Activated CD4-positive, alpha-beta memory T cell treated with anti-CD3 and anti-CD28 coated beads, Interleukin-2, amount 10 ng/mL, durations not matched to agents 7 days and 5 days (primary cell): ENCODE results near the gene UBASH3B. TPM values are rescaled to one million over a fixed set of nuclear protein-coding genes. Genes with fewer than 3 reads are reported as not detected.

Source experiments
- CTCF ChIA-PET: fragments of 350-600 bp; sonication (Branson Sonifier 250); formaldehyde crosslinking; loops from one replicate; lab custom pipeline; 2021; ENCODE audit warnings: antibody characterized with exemption, inconsistent platforms; lab: Charles Lee
- POLR2A ChIA-PET: fragments of 350-600 bp; sonication (Branson Sonifier 250); formaldehyde crosslinking; loops from one replicate; lab custom pipeline; 2021; ENCODE audit warnings: antibody characterized with exemption; lab: Charles Lee
- DNase-seq: peaks from one replicate; pipeline ENCODE4 v3.0.0-alpha.2; 2020
- H3K27ac Mint-ChIP-seq: one replicate; pipeline ENCODE4 v1.8.0; 2021; ENCODE audit warnings: mild to moderate bottlenecking, mixed read lengths
- H3K27me3 Mint-ChIP-seq: one replicate; pipeline ENCODE4 v1.8.0; 2021; ENCODE audit warnings: mixed read lengths
- H3K36me3 Mint-ChIP-seq: one replicate; pipeline ENCODE4 v1.8.0; 2021; ENCODE audit warnings: low read depth, mixed read lengths
- H3K4me1 Mint-ChIP-seq: one replicate; pipeline ENCODE4 v1.8.0; 2021; ENCODE audit warnings: mixed read lengths
- H3K4me3 Mint-ChIP-seq: one replicate; pipeline ENCODE4 v1.8.0; 2021; ENCODE audit warnings: mild to moderate bottlenecking, mixed read lengths
- H3K9me3 Mint-ChIP-seq: one replicate; pipeline ENCODE4 v1.8.0; 2021; ENCODE audit warnings: mixed read lengths
- total RNA-seq, 2 experiments: library from RNA; stranded (reverse); gene quantifications; one replicate each; pipeline ENCODE4 v1.2.3, GENCODE V29; 2021

Gene UBASH3B
- total RNA-seq, 2 experiments from 2014 or later, result 18.4 to 20.9 TPM

DNA sequence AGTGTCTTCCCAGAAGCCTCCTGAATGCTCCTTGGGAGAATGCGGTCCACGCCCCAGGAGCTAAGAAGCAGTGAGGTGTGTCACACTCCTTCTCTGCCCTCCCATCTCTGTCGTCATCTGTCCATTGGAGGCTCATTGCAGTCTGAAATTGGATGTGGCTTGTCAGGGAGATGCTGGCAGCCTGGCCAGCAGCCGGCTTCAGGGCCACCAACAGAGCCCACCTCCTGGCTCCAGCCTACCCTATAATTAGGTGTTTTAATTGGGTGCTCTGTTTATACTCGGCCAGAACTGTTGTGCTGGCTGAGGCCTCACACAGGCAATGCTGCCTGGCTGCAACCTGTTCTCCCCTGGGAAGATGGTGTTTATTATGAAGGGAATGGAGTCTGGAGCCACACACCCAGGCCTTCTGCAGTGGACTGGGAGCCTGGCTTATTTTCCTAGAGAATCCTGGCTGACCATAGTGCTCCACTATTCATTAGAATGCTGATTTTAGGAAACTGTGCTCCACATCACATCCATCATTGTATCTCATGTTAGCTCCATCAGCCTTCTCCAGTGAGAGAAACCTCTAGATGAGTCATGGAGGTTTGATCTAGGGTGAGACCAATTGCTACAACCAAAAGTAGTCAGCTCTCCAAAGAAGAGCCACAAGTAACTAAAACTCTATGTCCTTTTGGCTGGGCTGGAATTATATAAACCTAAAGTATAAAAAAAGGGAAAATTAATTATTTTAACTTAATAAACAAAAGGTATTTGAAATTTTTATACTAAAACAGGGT is 96.0 kb downstream of the UBASH3B start:
- Mint-ChIP-seq H3K27me3 (peaks cover 3% of the 10 kb centered on the region), H3K4me3 (no peak overlapping the region), H3K9me3 (no peaks in the 10 kb centered on the region), H3K27ac (no peak overlapping the region), H3K36me3 (peaks cover 3% of the 10 kb centered on the region), H3K4me1 (peaks cover 41% of the 10 kb centered on the region)
- ChIA-PET POLR2A (interaction anchor here (1.0 to 3.5 kb wide), 4 partner anchors 28 to 96 kb away, joined by 3 to 21 read pairs (median 4); partner anchors contain the start of gene UBASH3B), CTCF (interaction anchor here (0.8 to 10.2 kb wide), 7 partner anchors 12 to 123 kb away, joined by 3 to 179 read pairs (median 6); partner anchors contain the start of gene UBASH3B)
- DNase-seq, result no peak

DNA sequence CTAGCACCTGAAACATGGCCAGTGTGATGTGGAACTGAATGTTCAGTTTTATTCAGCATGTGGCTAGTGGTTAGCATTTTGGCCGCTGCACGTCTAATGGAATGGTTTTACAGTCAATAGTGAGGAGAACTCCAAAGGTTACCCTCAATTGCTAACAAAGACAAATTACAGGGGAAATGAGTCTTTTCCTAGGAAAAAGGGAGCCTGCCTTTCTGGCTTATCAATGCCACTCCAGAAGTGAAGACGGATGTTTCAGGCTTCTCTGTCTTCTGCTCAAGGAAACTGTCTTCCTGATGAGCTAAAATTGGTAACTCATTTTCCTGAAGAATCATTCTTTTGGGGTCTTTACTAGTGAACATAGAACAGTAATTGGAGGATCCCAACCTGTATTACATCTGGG is 98.5 kb downstream of the UBASH3B start:
- no peak for DNase-seq
- H3K4me1 Mint-ChIP-seq, result peaks cover 48% of the 10 kb centered on the region
- ChIA-PET CTCF (interaction anchor here (1.0 to 10.2 kb wide), 17 partner anchors 8 to 173 kb away, joined by 3 to 179 read pairs (median 21); partner anchors contain the start of gene UBASH3B), POLR2A (interaction anchor here (1.5 to 3.2 kb wide), 6 partner anchors 10 to 126 kb away, joined by 3 to 26 read pairs (median 8); partner anchors contain the start of gene UBASH3B)
- H3K9me3 Mint-ChIP-seq, result no peaks in the 10 kb centered on the region
- H3K36me3 Mint-ChIP-seq, result no peaks in the 10 kb centered on the region
- H3K4me3 Mint-ChIP-seq, result no peak overlapping the region
- H3K27ac Mint-ChIP-seq, result no peak overlapping the region
- peaks cover 3% of the 10 kb centered on the region for H3K27me3 Mint-ChIP-seq

DNA sequence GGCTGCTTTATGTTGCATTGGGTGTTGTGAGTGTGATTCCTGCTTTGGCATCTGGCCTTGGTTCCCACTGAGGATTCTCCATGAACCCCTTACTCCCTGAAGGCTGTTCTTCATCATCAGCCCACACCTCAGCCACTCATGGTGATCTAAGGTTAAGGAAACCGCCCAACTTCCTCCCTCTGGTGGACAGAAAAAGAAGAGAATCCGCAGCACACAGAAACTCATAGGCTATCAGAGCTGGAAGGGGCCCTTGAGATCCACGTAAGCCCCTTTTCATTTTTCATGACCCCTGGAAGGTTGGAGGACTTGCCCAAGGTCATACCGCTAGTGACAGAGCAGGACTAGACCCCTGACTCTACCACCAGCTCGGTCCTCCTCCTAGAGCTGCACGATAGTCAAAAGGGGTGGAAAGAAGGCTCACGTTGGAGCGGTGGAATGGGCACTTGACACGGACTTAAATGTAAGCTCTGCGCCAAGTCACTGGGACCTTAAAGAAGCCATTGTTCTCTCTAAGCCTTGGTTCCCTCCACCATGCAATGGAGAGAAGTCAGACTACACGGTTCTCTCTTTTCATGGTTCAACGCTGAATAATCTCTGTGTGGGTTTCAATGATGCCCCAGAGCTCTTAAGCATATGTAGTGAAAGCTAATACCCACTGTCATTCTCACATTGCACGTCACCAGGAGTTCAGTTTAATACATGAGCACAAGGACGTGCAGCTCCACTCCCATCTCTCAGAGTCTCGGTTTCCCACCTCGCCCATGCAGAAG is 99.2 kb downstream of the UBASH3B start:
- no peaks in the 10 kb centered on the region for H3K36me3 Mint-ChIP-seq
- ChIA-PET CTCF (interaction anchor here (0.6 to 10.2 kb wide), 27 partner anchors 9 to 176 kb away, joined by 3 to 179 read pairs (median 15); partner anchors contain the start of gene UBASH3B), POLR2A (interaction anchor here (1.2 to 3.2 kb wide), 10 partner anchors 9 to 126 kb away, joined by 3 to 26 read pairs (median 8); partner anchors contain the start of gene UBASH3B)
- H3K4me3 Mint-ChIP-seq, result no peak overlapping the region
- H3K4me1 Mint-ChIP-seq, result peaks cover 49% of the 10 kb centered on the region
- H3K27ac Mint-ChIP-seq, result no peak overlapping the region
- H3K27me3 Mint-ChIP-seq, result peaks cover 3% of the 10 kb centered on the region
- no peaks in the 10 kb centered on the region for H3K9me3 Mint-ChIP-seq
- peak; percentile 38 for DNase-seq

DNA sequence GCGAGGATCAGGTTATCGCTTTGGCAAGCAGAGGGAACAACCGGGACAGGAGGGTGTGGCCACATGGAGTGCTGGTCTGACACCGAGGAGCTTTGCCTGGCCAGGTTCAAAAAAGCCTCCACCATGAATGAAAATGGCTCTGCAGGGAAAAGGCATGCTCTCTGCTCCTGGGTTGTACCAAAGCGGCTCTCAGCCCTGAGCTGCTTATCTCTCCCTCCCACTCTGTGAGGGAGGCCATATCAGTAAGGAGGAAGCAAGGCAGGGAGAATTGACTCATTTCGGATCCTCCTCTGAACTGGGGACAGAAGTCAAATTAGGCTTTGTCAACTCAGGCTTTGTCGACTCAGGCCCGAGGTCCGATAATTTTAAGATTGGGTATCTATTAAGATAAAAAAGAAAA is 99.9 kb downstream of the UBASH3B start:
- no peak overlapping the region for H3K27ac Mint-ChIP-seq
- DNase-seq, result no peak
- H3K4me1 Mint-ChIP-seq, result peaks cover 49% of the 10 kb centered on the region
- H3K9me3 Mint-ChIP-seq, result no peaks in the 10 kb centered on the region
- H3K36me3 Mint-ChIP-seq, result no peaks in the 10 kb centered on the region
- CTCF ChIA-PET, result interaction anchor here (0.6 to 10.2 kb wide), 32 partner anchors 9 to 303 kb away, joined by 3 to 179 read pairs (median 12); partner anchors contain the start of gene UBASH3B
- POLR2A ChIA-PET, result interaction anchor here (1.2 to 3.2 kb wide), 9 partner anchors 10 to 127 kb away, joined by 4 to 26 read pairs (median 8); partner anchors contain the start of gene UBASH3B
- no peak overlapping the region for H3K4me3 Mint-ChIP-seq
- H3K27me3 Mint-ChIP-seq, result peaks cover 3% of the 10 kb centered on the region

DNA sequence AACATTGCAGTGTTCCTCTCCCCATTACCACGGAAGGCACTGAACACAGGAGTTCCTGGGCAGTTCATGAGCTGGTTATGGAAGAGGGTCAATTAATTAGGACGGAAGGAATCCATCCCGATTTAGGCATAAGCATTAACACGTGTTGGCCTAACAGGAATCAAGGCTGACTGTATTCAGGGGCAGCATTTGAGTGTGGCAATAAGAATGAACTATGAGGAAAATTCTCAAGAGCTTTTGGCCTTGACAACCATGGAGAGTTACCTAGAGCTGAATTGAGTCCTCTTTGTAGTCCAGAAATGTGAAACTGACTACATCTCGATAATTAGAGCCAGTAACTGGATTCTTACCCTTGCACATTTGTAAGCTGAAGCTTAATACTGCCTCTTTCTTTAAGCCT is 100.4 kb downstream of the UBASH3B start:
- H3K4me1 Mint-ChIP-seq, result peaks cover 49% of the 10 kb centered on the region
- H3K9me3 Mint-ChIP-seq, result no peaks in the 10 kb centered on the region
- no peak for DNase-seq
- no peaks in the 10 kb centered on the region for H3K36me3 Mint-ChIP-seq
- ChIA-PET CTCF (interaction anchor here (0.6 to 10.2 kb wide), 34 partner anchors 8 to 302 kb away, joined by 3 to 179 read pairs (median 8); partner anchors contain the start of gene UBASH3B), POLR2A (interaction anchor here (1.2 to 3.2 kb wide), 9 partner anchors 10 to 127 kb away, joined by 4 to 26 read pairs (median 8); partner anchors contain the start of gene UBASH3B)
- no peak overlapping the region for H3K4me3 Mint-ChIP-seq
- H3K27ac Mint-ChIP-seq, result no peak overlapping the region
- H3K27me3 Mint-ChIP-seq, result peaks cover 3% of the 10 kb centered on the region

DNA sequence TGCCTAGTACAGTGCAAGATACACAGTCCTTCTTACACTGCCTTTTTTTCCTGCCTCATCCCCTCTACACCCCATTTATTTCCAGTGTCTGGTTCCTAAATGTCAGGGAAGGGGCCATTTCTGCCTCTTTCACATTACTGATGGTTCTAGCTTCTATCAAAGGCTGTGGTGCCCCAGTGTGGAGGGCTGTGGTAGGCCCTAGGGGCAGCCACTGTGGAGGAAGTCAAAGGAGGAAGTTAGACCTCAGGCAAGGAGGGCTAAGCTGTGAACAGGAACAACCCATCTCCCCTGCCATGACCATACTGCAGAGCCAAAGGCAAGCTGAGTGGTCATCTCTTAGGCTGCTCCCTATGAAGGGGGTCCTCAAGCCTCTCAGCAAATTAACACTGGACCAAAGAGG is 100.9 kb downstream of the UBASH3B start:
- no peaks in the 10 kb centered on the region for H3K9me3 Mint-ChIP-seq
- DNase-seq, result peak; percentile 72
- POLR2A ChIA-PET, result interaction anchor here (1.2 to 3.2 kb wide), 6 partner anchors 11 to 128 kb away, joined by 4 to 26 read pairs (median 8); partner anchors contain the start of gene UBASH3B
- H3K27me3 Mint-ChIP-seq, result peaks cover 3% of the 10 kb centered on the region
- H3K27ac Mint-ChIP-seq, result peak overlapping the region; percentile 23
- CTCF ChIA-PET, result interaction anchor here (0.6 to 10.2 kb wide), 32 partner anchors 9 to 201 kb away, joined by 3 to 179 read pairs (median 9); partner anchors contain the start of gene UBASH3B
- no peaks in the 10 kb centered on the region for H3K36me3 Mint-ChIP-seq
- H3K4me1 Mint-ChIP-seq, result peaks cover 45% of the 10 kb centered on the region
- H3K4me3 Mint-ChIP-seq, result no peak overlapping the region

DNA sequence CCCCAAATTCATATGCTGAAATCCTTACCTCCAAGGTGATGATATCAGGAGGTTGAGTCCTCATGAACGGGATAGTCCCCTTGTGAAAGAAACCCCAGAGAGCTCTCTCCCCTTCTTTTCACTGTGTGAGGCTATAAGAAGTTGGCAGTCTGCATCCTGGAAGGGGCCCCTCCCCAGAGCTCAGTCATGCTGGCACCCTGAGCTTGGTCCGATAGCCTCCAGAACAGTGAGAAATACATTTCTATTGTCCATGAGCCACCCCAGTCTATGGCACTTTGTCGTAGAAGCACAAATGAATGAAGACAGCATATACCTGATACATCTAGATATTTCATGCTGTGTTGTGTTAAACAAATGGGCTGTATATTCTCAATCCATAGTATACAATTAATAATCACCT is 101.7 kb downstream of the UBASH3B start:
- no peaks in the 10 kb centered on the region for H3K36me3 Mint-ChIP-seq
- CTCF ChIA-PET, result interaction anchor here (0.7 to 5.8 kb wide), 15 partner anchors 8 to 179 kb away, joined by 3 to 102 read pairs (median 15); no protein-coding TSS in a partner anchor
- no peaks in the 10 kb centered on the region for H3K9me3 Mint-ChIP-seq
- no peak overlapping the region for H3K4me3 Mint-ChIP-seq
- no peak overlapping the region for H3K27ac Mint-ChIP-seq
- POLR2A ChIA-PET, result interaction anchor here (2.1 to 2.9 kb wide), 2 partner anchors 12 to 59 kb away, joined by 6 to 9 read pairs; no protein-coding TSS in a partner anchor
- peaks cover 39% of the 10 kb centered on the region for H3K4me1 Mint-ChIP-seq
- peaks cover 3% of the 10 kb centered on the region for H3K27me3 Mint-ChIP-seq
- DNase-seq, result no peak

DNA sequence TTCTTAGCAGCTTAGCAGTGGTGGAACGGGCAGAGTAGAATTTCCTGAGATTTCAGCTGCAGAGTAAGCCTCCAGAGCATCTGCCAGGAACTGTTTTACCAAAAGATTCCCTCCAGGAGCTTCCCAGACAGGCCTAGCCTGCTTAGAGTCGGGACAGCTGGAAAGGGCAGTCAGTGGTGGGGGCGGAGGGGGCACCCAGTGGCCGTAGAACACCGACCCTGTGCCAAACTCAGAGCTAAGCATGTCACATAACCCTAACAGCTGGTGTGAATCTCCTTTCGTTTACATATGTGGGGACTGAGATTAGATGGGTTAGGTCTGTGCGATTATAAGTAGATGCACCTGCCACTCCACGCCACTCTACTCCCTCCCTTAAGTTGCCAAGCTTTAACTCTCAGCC is 102.8 kb downstream of the UBASH3B start:
- Mint-ChIP-seq H3K27me3 (peaks cover 3% of the 10 kb centered on the region), H3K4me1 (peaks cover 33% of the 10 kb centered on the region), H3K4me3 (no peak overlapping the region), H3K36me3 (no peaks in the 10 kb centered on the region), H3K9me3 (no peaks in the 10 kb centered on the region), H3K27ac (no peak overlapping the region)
- POLR2A ChIA-PET, result interaction anchor here (1.0 to 2.1 kb wide), 4 partner anchors 12 to 62 kb away, joined by 3 to 6 read pairs (median 4); no protein-coding TSS in a partner anchor
- CTCF ChIA-PET, result interaction anchor here (0.8 to 5.8 kb wide), 9 partner anchors 13 to 130 kb away, joined by 3 to 54 read pairs (median 4); partner anchors contain the start of gene UBASH3B
- no peak for DNase-seq

DNA sequence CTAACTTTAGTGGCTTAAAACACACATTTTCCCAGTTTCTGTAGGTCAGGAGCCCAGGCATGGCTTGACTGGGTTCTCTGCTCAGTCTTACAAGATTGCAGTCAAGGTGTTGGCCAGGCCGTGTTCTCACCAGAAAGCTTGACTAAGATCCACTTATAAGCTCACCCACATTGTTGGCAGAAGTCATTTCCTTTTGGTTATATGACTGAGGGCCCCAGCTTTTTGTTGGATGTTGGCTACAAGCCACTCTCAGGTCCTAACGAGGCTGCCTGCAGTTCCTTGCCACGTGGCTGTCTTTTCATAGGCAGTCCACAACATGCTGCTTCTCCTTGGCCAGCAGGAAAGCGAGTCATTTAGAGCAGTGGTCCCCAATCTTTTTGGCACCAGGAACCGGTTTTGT is 103.5 kb downstream of the UBASH3B start:
- ChIA-PET CTCF (interaction anchor here (0.8 to 5.8 kb wide), 8 partner anchors 13 to 131 kb away, joined by 3 to 54 read pairs (median 5); partner anchors contain the start of gene UBASH3B), POLR2A (interaction anchor here (1.0 to 2.1 kb wide), 4 partner anchors 13 to 63 kb away, joined by 3 to 6 read pairs (median 4); no protein-coding TSS in a partner anchor)
- peaks cover 35% of the 10 kb centered on the region for H3K4me1 Mint-ChIP-seq
- peaks cover 3% of the 10 kb centered on the region for H3K27me3 Mint-ChIP-seq
- no peaks in the 10 kb centered on the region for H3K9me3 Mint-ChIP-seq
- no peak for DNase-seq
- H3K27ac Mint-ChIP-seq, result no peak overlapping the region
- H3K4me3 Mint-ChIP-seq, result no peak overlapping the region
- no peaks in the 10 kb centered on the region for H3K36me3 Mint-ChIP-seq

DNA sequence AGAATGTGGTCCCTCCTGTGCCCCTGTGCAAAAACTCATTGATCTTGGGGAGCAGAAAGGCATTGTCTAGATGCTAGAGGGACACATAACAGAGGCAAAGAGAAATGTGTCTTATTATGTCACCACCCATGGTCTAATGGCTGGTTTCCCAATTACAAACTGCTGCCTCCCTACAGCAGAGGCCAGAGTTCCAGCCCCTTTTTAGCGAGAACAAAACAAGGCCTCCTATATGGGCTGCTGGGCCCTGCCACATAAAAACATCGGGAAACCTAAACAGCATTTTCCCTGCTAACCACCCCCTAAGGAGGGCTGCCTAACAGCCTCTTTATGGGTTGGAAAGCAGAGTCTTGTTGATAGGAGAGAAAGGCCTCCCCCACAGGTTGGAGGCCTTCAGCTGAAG is 107.6 kb downstream of the UBASH3B start:
- Mint-ChIP-seq H3K9me3 (no peaks in the 10 kb centered on the region), H3K4me1 (peaks cover 15% of the 10 kb centered on the region), H3K27me3 (no peaks in the 10 kb centered on the region), H3K27ac (no peak overlapping the region), H3K36me3 (no peaks in the 10 kb centered on the region), H3K4me3 (no peak overlapping the region)
- no peak for DNase-seq
- ChIA-PET POLR2A (no interaction called here), CTCF (interaction anchor here (0.7 to 2.1 kb wide), 6 partner anchors 8 to 291 kb away, joined by 3 to 5 read pairs (median 3); no protein-coding TSS in a partner anchor)

DNA sequence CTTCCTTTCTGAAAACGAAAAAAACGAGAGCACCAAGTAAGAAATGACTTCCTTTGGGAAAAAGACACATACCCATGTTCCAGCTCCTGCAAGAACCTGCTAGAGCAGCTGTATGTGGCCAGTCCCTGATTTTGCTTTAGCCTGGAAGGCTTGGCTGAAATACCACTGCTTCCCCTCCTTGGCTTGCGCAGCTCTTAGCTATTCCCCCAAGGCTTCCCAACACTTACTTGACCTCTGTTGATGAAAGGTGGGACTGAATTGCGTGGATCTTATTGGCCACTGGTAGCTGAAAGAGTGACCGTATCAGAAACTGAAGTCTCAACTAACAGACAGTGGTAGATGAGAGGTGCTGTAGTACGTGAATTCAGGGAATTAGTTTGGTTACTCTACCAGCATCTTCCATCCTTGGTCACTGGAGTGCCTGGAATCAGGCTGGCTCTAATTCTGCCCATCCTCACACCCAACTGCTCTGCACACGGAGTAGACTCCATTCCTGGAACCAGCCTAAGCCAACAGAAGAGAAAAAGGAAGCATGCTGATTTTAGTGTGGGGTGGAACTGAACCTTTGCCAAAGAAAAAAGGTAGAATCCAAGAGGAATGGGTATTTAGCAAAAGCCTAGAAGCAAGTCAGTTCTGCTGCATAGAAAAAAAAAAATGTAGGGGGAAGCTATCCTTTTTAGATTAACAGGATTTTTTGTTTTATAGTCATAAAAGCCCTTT is 109.0 kb downstream of the UBASH3B start:
- Mint-ChIP-seq H3K27ac (no peak overlapping the region), H3K4me3 (no peak overlapping the region), H3K9me3 (no peaks in the 10 kb centered on the region), H3K27me3 (no peaks in the 10 kb centered on the region), H3K4me1 (peaks cover 12% of the 10 kb centered on the region), H3K36me3 (no peaks in the 10 kb centered on the region)
- CTCF ChIA-PET, result interaction anchor here (0.9 to 3.4 kb wide), 6 partner anchors 7 to 155 kb away, joined by 3 to 16 read pairs (median 3); no protein-coding TSS in a partner anchor
- POLR2A ChIA-PET, result no interaction called here
- DNase-seq, result no peak
